GM08714 (cell line): Measurements from ENCODE around the gene MRPL43.
"Not testable (repeated sequence)": the region's sequence is repeated elsewhere in the genome, so short reads cannot be mapped to it uniquely, and the experiment has no call there.

Experiments
- H3K4me3 ChIP-seq: fragments of 200-500 bp; sonication (Bioruptor generic); 2 replicates; pipeline ENCODE4 v1.5.1; 2014; ENCODE audit warnings: mild to moderate bottlenecking, low read length, inconsistent platforms
- ZNF274 ChIP-seq: IDR thresholded peaks from 2 replicates; pipeline ENCODE4 v1.6.1; 2012; ENCODE audit warnings: mild to moderate bottlenecking, low read depth, low read length

The MRPL43 gene

DNA sequence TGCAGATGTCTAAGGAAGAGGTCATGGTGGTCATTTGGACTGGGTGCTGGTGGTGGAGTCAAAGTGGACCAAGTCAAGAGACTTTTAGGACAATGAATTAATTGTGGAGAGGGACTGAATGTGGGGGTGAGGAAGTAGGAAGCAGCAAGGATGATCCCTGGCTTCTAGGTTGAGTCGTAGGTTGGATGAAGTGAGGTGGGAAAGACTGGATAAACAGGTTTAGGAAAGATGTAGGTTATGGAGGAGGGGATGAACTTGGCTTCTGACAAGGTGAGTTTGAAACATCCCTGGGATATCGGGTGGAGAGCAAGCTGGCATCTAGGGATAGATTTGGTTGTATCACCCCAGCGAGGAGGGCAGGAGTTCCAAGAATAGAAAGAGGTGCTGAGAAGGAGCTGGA is 10.4 kb downstream of the MRPL43 start:
- TF ChIP-seq ZNF274 = no peak
- no peak overlapping the region for H3K4me3 ChIP-seq

DNA sequence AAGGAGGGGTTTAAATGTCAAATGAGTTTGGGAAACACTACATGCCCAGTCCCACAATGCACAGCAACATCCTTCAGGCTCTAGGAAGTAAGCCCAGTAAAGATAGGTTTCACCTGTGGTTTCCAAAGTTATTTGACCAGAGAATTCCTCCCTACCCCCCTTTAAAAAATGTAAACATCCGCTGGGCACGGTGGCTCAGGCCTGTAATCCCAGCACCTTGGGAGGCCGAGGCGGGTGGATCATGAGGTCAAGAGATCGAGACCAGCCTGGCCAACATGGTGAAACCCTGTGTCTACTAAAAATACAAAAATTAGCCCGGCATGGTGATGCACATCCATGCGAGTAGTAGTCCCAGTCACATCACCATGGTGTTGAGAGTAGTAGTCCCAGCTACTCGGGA is 11.9 kb downstream of the MRPL43 start:
- not testable (repeated sequence) for H3K4me3 ChIP-seq

- TF ChIP-seq ZNF274 = no peak
- H3K4me3 ChIP-seq = no peak overlapping the region
Observed at GRCh38 chr10:100972904-100973535, 14.3 kb downstream of the MRPL43 start.

GRCh38 chr10:100972115-100972903 is 15.0 kb downstream of the MRPL43 start:
- no peak for TF ChIP-seq ZNF274
- H3K4me3 ChIP-seq = no peak overlapping the region

GRCh38 chr10:100970914-100971811 is 16.1 kb downstream of the MRPL43 start:
- TF ChIP-seq ZNF274 = no peak
- no peak overlapping the region for H3K4me3 ChIP-seq

- no peak for TF ChIP-seq ZNF274
- H3K4me3 ChIP-seq = no peak overlapping the region
Observed at GRCh38 chr10:100970076-100970913, 17.0 kb downstream of the MRPL43 start.

- H3K4me3 ChIP-seq = peak within 1 kb of the TSS; percentile 20; the same call in 1 of the 2 replicates
- TF ChIP-seq ZNF274 = no peak
Observed at GRCh38 chr10:100969187-100970075, 17.9 kb downstream of the MRPL43 start, which contains the start of gene SEMA4G. SEMA4G (plus strand) TSS chr10:100969504; CDS start chr10:100972913, 3,409 bp downstream.

DNA sequence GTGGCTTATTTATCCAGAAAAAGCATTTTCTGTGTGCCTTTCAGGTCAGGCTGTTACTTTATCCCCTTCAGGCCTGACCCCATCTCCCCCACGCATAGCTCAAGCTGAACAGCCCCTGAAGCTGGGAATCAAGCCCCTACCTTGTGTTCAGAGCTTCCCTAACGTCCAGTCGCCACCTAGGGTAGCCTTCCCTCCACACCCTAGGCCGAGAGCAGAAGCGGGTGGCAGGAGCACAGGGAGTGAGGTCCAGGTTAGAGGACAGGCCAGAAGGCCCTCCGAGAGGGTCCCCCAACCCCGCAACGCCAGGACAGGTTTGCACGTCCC is 18.5 kb downstream of the MRPL43 start:
- TF ChIP-seq ZNF274 = no peak
- H3K4me3 ChIP-seq = peak overlapping the region; percentile 15; the same call in 1 of the 2 replicates

DNA sequence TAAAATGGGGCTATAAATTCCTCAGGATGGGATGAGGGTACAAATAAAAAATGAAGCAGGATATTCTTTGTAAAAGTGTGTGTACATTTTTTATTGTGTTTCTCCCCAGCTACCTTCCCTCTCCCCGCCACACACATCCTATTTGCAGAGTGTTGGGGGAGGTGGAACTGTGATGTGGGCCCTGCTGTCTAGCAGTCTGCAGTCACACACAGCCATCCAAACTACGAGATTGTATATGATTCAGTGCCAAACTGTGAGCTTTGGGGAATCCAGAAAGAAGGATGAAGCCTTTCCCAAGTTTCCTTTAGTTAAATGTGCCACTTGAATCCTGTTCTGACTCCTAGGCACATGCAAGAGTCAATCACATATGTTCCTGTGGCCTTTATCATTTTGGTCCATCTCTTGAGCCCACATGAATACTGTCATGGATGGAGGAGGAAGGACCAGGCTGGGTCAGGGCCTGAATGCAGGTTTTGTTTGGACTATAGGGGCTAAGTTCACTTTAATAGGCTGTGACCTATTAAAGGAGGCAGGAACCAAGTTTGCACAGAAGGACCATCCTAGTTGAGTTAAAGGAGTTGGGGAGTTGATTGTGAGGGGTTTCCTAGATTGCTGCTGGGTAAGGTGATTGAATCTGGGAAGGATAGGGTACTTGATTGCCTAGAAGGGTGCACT is 19.1 kb downstream of the MRPL43 start:
- TF ChIP-seq ZNF274 = no peak

GRCh38 chr10:100967332-100967731 is 20.0 kb downstream of the MRPL43 start:
- no peak overlapping the region for H3K4me3 ChIP-seq
- no peak for TF ChIP-seq ZNF274

More for the DNA sequence above, 19.1 kb downstream of the MRPL43 start:
- no peak overlapping the region for H3K4me3 ChIP-seq

DNA sequence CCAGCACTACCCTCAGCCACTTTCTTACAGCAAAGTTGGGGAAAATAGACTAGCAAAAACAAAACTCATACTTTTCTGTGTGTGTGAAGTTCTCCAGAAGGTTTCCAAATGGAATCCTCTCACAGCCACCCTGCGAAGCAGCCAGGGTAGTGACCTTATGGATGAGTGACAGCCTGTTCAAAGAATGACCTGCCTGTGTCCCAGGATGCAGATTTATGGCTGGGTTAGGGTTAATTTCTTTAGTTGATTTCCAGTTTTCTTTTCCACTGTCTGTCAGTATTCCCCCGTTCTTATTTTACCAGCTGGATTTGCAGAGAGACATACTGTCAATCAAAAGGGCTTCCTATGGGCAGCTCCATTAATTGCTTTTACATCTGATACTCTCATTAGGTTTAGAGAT is 20.4 kb downstream of the MRPL43 start:
- no peak overlapping the region for H3K4me3 ChIP-seq
- TF ChIP-seq ZNF274 = no peak

DNA sequence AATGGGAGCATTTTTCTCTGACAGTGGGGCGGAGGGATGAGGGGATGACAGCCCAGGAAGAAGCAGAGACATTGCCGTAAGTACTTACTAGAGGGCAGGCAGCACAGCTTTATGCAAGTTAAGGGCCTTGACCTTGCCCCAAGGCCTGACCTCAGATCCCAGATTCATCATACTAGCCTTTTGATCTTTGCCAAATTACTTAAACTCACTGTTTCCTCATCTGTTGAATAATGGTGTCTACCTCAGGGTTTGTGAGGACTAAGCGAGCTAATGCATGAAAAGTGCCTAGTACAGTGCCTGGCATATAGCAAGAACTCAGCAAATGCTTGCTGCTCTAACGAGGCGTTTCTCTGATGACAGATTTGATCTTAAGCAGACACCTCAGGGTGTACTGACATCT is 21.5 kb downstream of the MRPL43 start:
- no peak overlapping the region for H3K4me3 ChIP-seq
- no peak for TF ChIP-seq ZNF274
